SK-N-SH treated with all-trans-retinoic acid at 6 μM for 48 hours (cell line): ENCODE results near the gene AFG1L.

Experiments used
- ATAC-seq: fragments of 200-7000 bp; cut with Tn5 transposase; 3 replicates; pipeline ENCODE4 v1.9.1; 2020; ENCODE audit warnings: mild to moderate bottlenecking, moderate library complexity
- ARNTL ChIP-seq: fragments of 450-650 bp; formaldehyde crosslinking; IDR thresholded peaks from 2 replicates; pipeline ENCODE4 v1.5.0; 2020; ENCODE audit warnings: low read depth, mild to moderate bottlenecking, moderate library complexity, borderline replicate concordance
- BACH2 ChIP-seq: fragments of 250-450 bp; sonication (Bioruptor Pico); IDR thresholded peaks from 2 replicates; pipeline ENCODE4 v1.9.0; 2021; ENCODE audit warnings: mild to moderate bottlenecking, borderline replicate concordance
- CREB5 ChIP-seq: fragments of 250-450 bp; sonication (Bioruptor Pico); IDR thresholded peaks from 2 replicates; pipeline ENCODE4 v1.5.1; 2020; ENCODE audit warnings: low read depth, mild to moderate bottlenecking, moderate library complexity
- CSDC2 ChIP-seq: fragments of 250-450 bp; sonication (Bioruptor Pico); IDR thresholded peaks from 2 replicates; pipeline ENCODE4 v1.5.0; 2020; ENCODE audit warnings: mild to moderate bottlenecking, moderate library complexity
- CSRNP3 ChIP-seq: fragments of 250-450 bp; sonication (Bioruptor Pico); IDR thresholded peaks from 2 replicates; pipeline ENCODE4 v1.5.1; 2021; ENCODE audit warnings: mild to moderate bottlenecking, moderate library complexity
- ESRRG ChIP-seq: fragments of 250-450 bp; sonication (Bioruptor Pico); IDR thresholded peaks from 2 replicates; pipeline ENCODE4 v1.6.1; 2021; ENCODE audit warnings: mild to moderate bottlenecking
- GLIS3 ChIP-seq: fragments of 250-450 bp; sonication (Bioruptor Pico); IDR thresholded peaks from 2 replicates; pipeline ENCODE4 v1.5.0; 2020; ENCODE audit warnings: mild to moderate bottlenecking, moderate library complexity
- ISL1 ChIP-seq: fragments of 250-450 bp; sonication (Bioruptor Pico); IDR thresholded peaks from 2 replicates; pipeline ENCODE4 v2.1.2; 2022; ENCODE audit warnings: mild to moderate bottlenecking, moderate library complexity
- OSR1 ChIP-seq: fragments of 250-450 bp; sonication (Bioruptor Pico); IDR thresholded peaks from 2 replicates; pipeline ENCODE4 v1.8.0; 2022; ENCODE audit warnings: moderate library complexity, mild to moderate bottlenecking, inconsistent platforms
- PATZ1 ChIP-seq: fragments of 250-450 bp; sonication (Bioruptor Pico); IDR thresholded peaks from 2 replicates; pipeline ENCODE4 v1.8.0; 2020; ENCODE audit warnings: mild to moderate bottlenecking, moderate library complexity, borderline replicate concordance
- POU6F1 ChIP-seq: fragments of 250-450 bp; sonication (Bioruptor Pico); IDR thresholded peaks from 2 replicates; pipeline ENCODE4 v1.8.0; 2021; ENCODE audit warnings: low read depth, mild to moderate bottlenecking, moderate library complexity, borderline replicate concordance
- PPARA ChIP-seq: fragments of 250-450 bp; sonication (Bioruptor Pico); IDR thresholded peaks from 2 replicates; pipeline ENCODE4 v1.5.0; 2020; ENCODE audit warnings: mild to moderate bottlenecking, borderline replicate concordance
- RARB ChIP-seq: fragments of 250-450 bp; sonication (Bioruptor Pico); IDR thresholded peaks from 2 replicates; pipeline ENCODE4 v1.8.0; 2021; ENCODE audit warnings: mild to moderate bottlenecking, moderate library complexity
- SNAI2 ChIP-seq: fragments of 250-450 bp; sonication (Bioruptor Pico); IDR thresholded peaks from 2 replicates; pipeline ENCODE4 v1.5.0; 2020; ENCODE audit warnings: mild to moderate bottlenecking, moderate library complexity
- TCF4 ChIP-seq: fragments of 250-450 bp; sonication (Bioruptor Pico); IDR thresholded peaks from 2 replicates; pipeline ENCODE4 v1.8.0; 2021; ENCODE audit warnings: mild to moderate bottlenecking, moderate library complexity, borderline replicate concordance
- TOX ChIP-seq: fragments of 250-450 bp; sonication (Bioruptor Pico); IDR thresholded peaks from 2 replicates; pipeline ENCODE4 v1.8.0; 2021; ENCODE audit warnings: mild to moderate bottlenecking, moderate library complexity, borderline replicate concordance
- TSHZ2 ChIP-seq: fragments of 250-450 bp; sonication (Bioruptor Pico); IDR thresholded peaks from 2 replicates; pipeline ENCODE4 v1.5.0; 2020; ENCODE audit warnings: mild to moderate bottlenecking, moderate library complexity
- ZC3H10 ChIP-seq: fragments of 250-450 bp; sonication (Bioruptor Pico); IDR thresholded peaks from 2 replicates; pipeline ENCODE4 v1.5.1; 2021; ENCODE audit warnings: mild to moderate bottlenecking, moderate library complexity
- ZFP3 ChIP-seq: fragments of 250-450 bp; sonication (Bioruptor Pico); IDR thresholded peaks from 2 replicates; pipeline ENCODE4 v1.5.0; 2020; ENCODE audit warnings: mild to moderate bottlenecking, moderate library complexity
- ZFP30 ChIP-seq: fragments of 450-650 bp; formaldehyde crosslinking; IDR thresholded peaks from 2 replicates; pipeline ENCODE4 v1.5.0; 2022; ENCODE audit warnings: mild to moderate bottlenecking, moderate library complexity
- ZNF565 ChIP-seq: fragments of 450-650 bp; formaldehyde crosslinking; conservative IDR thresholded peaks from 2 replicates; pipeline ENCODE4 v1.5.0; 2020; ENCODE audit warnings: low read depth, mild to moderate bottlenecking, moderate library complexity
- ZNF70 ChIP-seq: fragments of 450-650 bp; formaldehyde crosslinking; IDR thresholded peaks from 2 replicates; pipeline ENCODE4 v1.5.0; 2020; ENCODE audit warnings: mild to moderate bottlenecking, moderate library complexity
- ZNF8 ChIP-seq: fragments of 450-650 bp; formaldehyde crosslinking; IDR thresholded peaks from 2 replicates; pipeline ENCODE4 v1.5.0; 2020; ENCODE audit warnings: mild to moderate bottlenecking, moderate library complexity

Gene AFG1L

GRCh38 chr6:108454356-108454755 lies 159.5 kb downstream of the AFG1L start:
- TF ChIP-seq PPARA (CRISPR knock-in tag) (no peak), ZC3H10 (CRISPR knock-in tag) (no peak), PATZ1 (CRISPR knock-in tag) (no peak), CREB5 (CRISPR knock-in tag) (no peak), TOX (no peak), CSDC2 (CRISPR knock-in tag) (no peak), POU6F1 (CRISPR knock-in tag) (no peak), BACH2 (CRISPR knock-in tag) (no peak), CSRNP3 (no peak), ARNTL (CRISPR knock-in tag) (no peak), ZNF565 (CRISPR knock-in tag) (no peak), ZFP3 (no peak), ZFP30 (CRISPR knock-in tag) (no peak), ZNF70 (CRISPR knock-in tag) (no peak), RARB (no peak), ESRRG (no peak), SNAI2 (CRISPR knock-in tag) (no peak), ISL1 (no peak), ZNF8 (CRISPR knock-in tag) (no peak), OSR1 (CRISPR knock-in tag) (no peak)
- TF ChIP-seq, all 23 proteins: peak for 0
- ATAC-seq = no peak

GRCh38 chr6:108455688-108456087 lies 160.8 kb downstream of the AFG1L start:
- TF ChIP-seq GLIS3 (no peak), RARB (no peak), PATZ1 (CRISPR knock-in tag) (no peak), TCF4 (CRISPR knock-in tag) (no peak), ZNF565 (CRISPR knock-in tag) (no peak), ZFP3 (no peak), ESRRG (no peak), OSR1 (CRISPR knock-in tag) (no peak)

GRCh38 chr6:108463784-108464183 lies 168.9 kb downstream of the AFG1L start:
- ATAC-seq = peak; percentile 78
- no peak for TF ChIP-seq ZNF70 (CRISPR knock-in tag)
- no peak for TF ChIP-seq RARB
- TF ChIP-seq OSR1 (CRISPR knock-in tag) = no peak
- no peak for TF ChIP-seq TSHZ2 (CRISPR knock-in tag)
- TF ChIP-seq TOX = no peak
- TF ChIP-seq ISL1 = no peak
- TF ChIP-seq ZFP30 (CRISPR knock-in tag) = no peak
- TF ChIP-seq ZC3H10 (CRISPR knock-in tag) = no peak
- no peak for TF ChIP-seq TCF4 (CRISPR knock-in tag)
- no peak for TF ChIP-seq SNAI2 (CRISPR knock-in tag)
- TF ChIP-seq ZNF8 (CRISPR knock-in tag) = no peak
- TF ChIP-seq CREB5 (CRISPR knock-in tag) = no peak
- TF ChIP-seq POU6F1 (CRISPR knock-in tag) = no peak
- TF ChIP-seq ARNTL (CRISPR knock-in tag) = no peak
- TF ChIP-seq GLIS3 = no peak

More at GRCh38 chr6:108455688-108456087, 160.8 kb downstream of the AFG1L start:
- ATAC-seq = no peak
